Measurements from ENCODE around the gene PRKCA.

Gene PRKCA

GRCh38 chr17:66277191-66277590 lies 25.2 kb upstream of the PRKCA start:
- no peak for DNase-seq (ENCODE audit: low spot score)
- no peak for TF ChIP-seq CTCF (IDR thresholded peaks at IDR 0.05; ENCODE audit: extremely low read depth, missing control alignments)

- no peak for DNase-seq (ENCODE audit: low spot score)
- no peak for TF ChIP-seq CTCF (IDR thresholded peaks at IDR 0.05; ENCODE audit: extremely low read depth, missing control alignments)
Observed at GRCh38 chr17:66281661-66282369, 20.6 kb upstream of the PRKCA start.

DNA sequence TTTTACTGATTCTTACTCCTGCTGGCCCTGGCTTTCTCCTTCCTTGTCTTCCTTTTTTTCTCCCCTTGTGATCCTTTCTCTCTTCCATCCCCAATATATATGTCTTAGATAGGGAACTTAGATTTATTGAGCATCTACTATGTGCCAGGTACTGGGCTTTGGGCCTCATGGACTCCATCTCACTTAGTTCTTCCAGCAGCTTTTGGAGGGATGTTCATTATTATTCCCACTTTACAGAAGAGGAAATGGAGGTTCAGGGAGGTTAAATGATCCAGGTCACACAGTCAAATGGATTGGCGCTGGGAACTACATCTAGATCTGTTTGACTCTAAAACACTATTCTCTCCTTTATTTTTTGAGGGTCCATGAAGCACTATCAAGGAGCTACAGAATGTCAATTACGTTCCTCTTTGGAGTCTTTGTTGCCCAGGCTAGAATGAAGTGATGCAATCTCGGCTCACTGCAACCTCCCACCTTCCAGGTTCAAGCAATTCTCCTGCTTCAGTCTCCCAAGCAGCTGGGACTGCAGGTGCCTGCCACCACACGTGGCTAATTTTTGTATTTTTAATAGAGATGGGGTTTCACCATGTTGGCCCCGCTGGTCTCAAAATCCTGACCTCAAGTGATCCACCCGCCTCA lies 19.0 kb upstream of the PRKCA start:
- no peak for TF ChIP-seq CTCF (IDR thresholded peaks at IDR 0.05; ENCODE audit: extremely low read depth, missing control alignments)
- no peak for DNase-seq (ENCODE audit: low spot score)

DNA sequence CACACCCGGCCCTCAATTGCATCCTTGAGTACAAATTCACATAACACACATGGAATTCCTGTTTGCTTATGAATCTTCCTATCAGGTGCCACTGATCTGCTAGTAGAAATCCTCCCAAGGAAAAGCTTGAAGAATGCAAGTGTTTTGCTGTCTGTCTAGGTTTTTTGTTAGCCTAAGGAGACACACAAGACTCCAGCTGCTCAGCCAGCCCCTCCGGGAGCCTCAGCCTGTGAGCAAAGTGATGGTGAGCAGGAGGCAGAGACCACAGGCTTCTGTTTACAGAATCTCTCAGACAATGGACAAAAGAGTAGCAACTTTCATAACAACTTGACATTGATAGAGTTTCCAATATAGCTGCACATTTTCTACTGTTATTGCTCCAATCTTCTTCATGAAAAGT lies 18.4 kb upstream of the PRKCA start:
- no peak for DNase-seq (ENCODE audit: low spot score)

GRCh38 chr17:66285149-66285548 lies 17.3 kb upstream of the PRKCA start:
- TF ChIP-seq CTCF (IDR thresholded peaks at IDR 0.05; ENCODE audit: extremely low read depth, missing control alignments) = no peak

More for the DNA sequence above, 18.4 kb upstream of the PRKCA start:
- no peak for TF ChIP-seq CTCF (IDR thresholded peaks at IDR 0.05; ENCODE audit: extremely low read depth, missing control alignments)

DNA sequence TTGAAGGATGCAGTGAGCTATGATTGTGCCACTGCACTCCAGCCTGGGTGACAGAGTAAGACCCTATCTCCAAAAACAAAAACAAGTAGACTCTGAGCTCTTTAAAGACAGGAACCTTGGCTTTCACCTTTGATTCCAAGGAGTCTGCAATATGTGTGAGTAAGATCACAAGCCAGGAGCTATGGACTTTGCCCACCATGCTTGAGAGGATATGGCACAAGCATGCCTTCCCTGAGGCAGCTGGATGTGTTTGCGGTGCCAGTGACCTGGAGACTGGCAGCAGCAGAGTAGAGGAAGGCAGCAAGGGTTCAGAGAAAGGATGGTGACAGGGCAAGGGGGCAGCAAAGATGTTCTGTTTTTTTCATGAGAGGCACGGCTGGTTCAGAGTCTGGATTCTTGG lies 14.5 kb upstream of the PRKCA start:
- no peak for TF ChIP-seq CTCF (IDR thresholded peaks at IDR 0.05; ENCODE audit: extremely low read depth, missing control alignments)
- DNase-seq (ENCODE audit: low spot score) = no peak

More at GRCh38 chr17:66285149-66285548, 17.3 kb upstream of the PRKCA start:
- DNase-seq (ENCODE audit: low spot score) = no peak

- DNase-seq (ENCODE audit: low spot score) = no peak
- no peak for TF ChIP-seq CTCF (IDR thresholded peaks at IDR 0.05; ENCODE audit: extremely low read depth, missing control alignments)
Observed at GRCh38 chr17:66290101-66290722, 12.2 kb upstream of the PRKCA start.

All from GM20000 (cell line).